ENCODE data around the gene CNFN.

CNFN gene

GRCh38 chr19:42401365-42402303 lies 11.5 kb upstream of the CNFN start:
- TF ChIP-seq PPARA (CRISPR knock-in tag; IDR thresholded peaks at IDR 0.05; ENCODE audit: borderline replicate concordance) (no peak), SNAI2 (CRISPR knock-in tag; IDR thresholded peaks at IDR 0.05) (no peak), TCF4 (CRISPR knock-in tag; IDR thresholded peaks at IDR 0.05; ENCODE audit: borderline replicate concordance) (no peak), CSDC2 (CRISPR knock-in tag; IDR thresholded peaks at IDR 0.05) (no peak), ZC3H10 (CRISPR knock-in tag; IDR thresholded peaks at IDR 0.05) (no peak), ZFP30 (CRISPR knock-in tag; IDR thresholded peaks at IDR 0.05) (no peak), ZNF565 (CRISPR knock-in tag; conservative IDR thresholded peaks at IDR 0.05; ENCODE audit: low read depth) (no peak), ZFP3 (CRISPR knock-in tag; IDR thresholded peaks at IDR 0.05) (no peak), ARNTL (CRISPR knock-in tag; IDR thresholded peaks at IDR 0.05; ENCODE audit: borderline replicate concordance, low read depth) (no peak), OSR1 (CRISPR knock-in tag; IDR thresholded peaks at IDR 0.05) (no peak), TOX (CRISPR knock-in tag; IDR thresholded peaks at IDR 0.05; ENCODE audit: borderline replicate concordance) (no peak), CREB5 (CRISPR knock-in tag; IDR thresholded peaks at IDR 0.05; ENCODE audit: low read depth) (no peak), GLIS3 (CRISPR knock-in tag; IDR thresholded peaks at IDR 0.05) (no peak), BACH2 (CRISPR knock-in tag; IDR thresholded peaks at IDR 0.05; ENCODE audit: borderline replicate concordance) (no peak), ISL1 (CRISPR knock-in tag; IDR thresholded peaks at IDR 0.05) (no peak), CSRNP3 (CRISPR knock-in tag; IDR thresholded peaks at IDR 0.05) (no peak), ESRRG (CRISPR knock-in tag; IDR thresholded peaks at IDR 0.05) (no peak)
- TF ChIP-seq, protein P1, sequence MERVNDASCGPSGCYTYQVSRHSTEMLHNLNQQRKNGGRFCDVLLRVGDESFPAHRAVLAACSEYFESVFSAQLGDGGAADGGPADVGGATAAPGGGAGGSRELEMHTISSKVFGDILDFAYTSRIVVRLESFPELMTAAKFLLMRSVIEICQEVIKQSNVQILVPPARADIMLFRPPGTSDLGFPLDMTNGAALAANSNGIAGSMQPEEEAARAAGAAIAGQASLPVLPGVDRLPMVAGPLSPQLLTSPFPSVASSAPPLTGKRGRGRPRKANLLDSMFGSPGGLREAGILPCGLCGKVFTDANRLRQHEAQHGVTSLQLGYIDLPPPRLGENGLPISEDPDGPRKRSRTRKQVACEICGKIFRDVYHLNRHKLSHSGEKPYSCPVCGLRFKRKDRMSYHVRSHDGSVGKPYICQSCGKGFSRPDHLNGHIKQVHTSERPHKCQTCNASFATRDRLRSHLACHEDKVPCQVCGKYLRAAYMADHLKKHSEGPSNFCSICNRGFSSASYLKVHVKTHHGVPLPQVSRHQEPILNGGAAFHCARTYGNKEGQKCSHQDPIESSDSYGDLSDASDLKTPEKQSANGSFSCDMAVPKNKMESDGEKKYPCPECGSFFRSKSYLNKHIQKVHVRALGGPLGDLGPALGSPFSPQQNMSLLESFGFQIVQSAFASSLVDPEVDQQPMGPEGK (CRISPR knock-in tag; IDR thresholded peaks at IDR 0.05; ENCODE audit: borderline replicate concordance), result no peak
- TF ChIP-seq, protein P2, sequence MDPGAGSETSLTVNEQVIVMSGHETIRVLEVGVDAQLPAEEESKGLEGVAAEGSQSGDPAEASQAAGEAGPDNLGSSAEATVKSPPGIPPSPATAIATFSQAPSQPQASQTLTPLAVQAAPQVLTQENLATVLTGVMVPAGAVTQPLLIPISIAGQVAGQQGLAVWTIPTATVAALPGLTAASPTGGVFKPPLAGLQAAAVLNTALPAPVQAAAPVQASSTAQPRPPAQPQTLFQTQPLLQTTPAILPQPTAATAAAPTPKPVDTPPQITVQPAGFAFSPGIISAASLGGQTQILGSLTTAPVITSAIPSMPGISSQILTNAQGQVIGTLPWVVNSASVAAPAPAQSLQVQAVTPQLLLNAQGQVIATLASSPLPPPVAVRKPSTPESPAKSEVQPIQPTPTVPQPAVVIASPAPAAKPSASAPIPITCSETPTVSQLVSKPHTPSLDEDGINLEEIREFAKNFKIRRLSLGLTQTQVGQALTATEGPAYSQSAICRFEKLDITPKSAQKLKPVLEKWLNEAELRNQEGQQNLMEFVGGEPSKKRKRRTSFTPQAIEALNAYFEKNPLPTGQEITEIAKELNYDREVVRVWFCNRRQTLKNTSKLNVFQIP (CRISPR knock-in tag; IDR thresholded peaks at IDR 0.05; ENCODE audit: borderline replicate concordance, low read depth), result no peak
- peak; percentile 68 for ATAC-seq

- TF ChIP-seq CREB5 (CRISPR knock-in tag; IDR thresholded peaks at IDR 0.05; ENCODE audit: low read depth), result no peak
- TF ChIP-seq GLIS3 (CRISPR knock-in tag; IDR thresholded peaks at IDR 0.05), result no peak
- no peak for TF ChIP-seq RARB (CRISPR knock-in tag; IDR thresholded peaks at IDR 0.05)
- no peak for TF ChIP-seq TCF4 (CRISPR knock-in tag; IDR thresholded peaks at IDR 0.05; ENCODE audit: borderline replicate concordance)
- TF ChIP-seq ZFP30 (CRISPR knock-in tag; IDR thresholded peaks at IDR 0.05), result no peak
- no peak for TF ChIP-seq TOX (CRISPR knock-in tag; IDR thresholded peaks at IDR 0.05; ENCODE audit: borderline replicate concordance)
- TF ChIP-seq ZNF70 (CRISPR knock-in tag; IDR thresholded peaks at IDR 0.05), result no peak
- no peak for TF ChIP-seq ZC3H10 (CRISPR knock-in tag; IDR thresholded peaks at IDR 0.05)
- TF ChIP-seq, protein P2 (CRISPR knock-in tag; IDR thresholded peaks at IDR 0.05; ENCODE audit: borderline replicate concordance, low read depth), result no peak
- no peak for TF ChIP-seq OSR1 (CRISPR knock-in tag; IDR thresholded peaks at IDR 0.05)
- TF ChIP-seq ESRRG (CRISPR knock-in tag; IDR thresholded peaks at IDR 0.05), result no peak
- TF ChIP-seq, protein P1 (CRISPR knock-in tag; IDR thresholded peaks at IDR 0.05; ENCODE audit: borderline replicate concordance), result no peak
- no peak for TF ChIP-seq ISL1 (CRISPR knock-in tag; IDR thresholded peaks at IDR 0.05)
- TF ChIP-seq BACH2 (CRISPR knock-in tag; IDR thresholded peaks at IDR 0.05; ENCODE audit: borderline replicate concordance), result no peak
- no peak for TF ChIP-seq PPARA (CRISPR knock-in tag; IDR thresholded peaks at IDR 0.05; ENCODE audit: borderline replicate concordance)
- no peak for TF ChIP-seq ZFP3 (CRISPR knock-in tag; IDR thresholded peaks at IDR 0.05)
- ATAC-seq, result no peak
Observed at GRCh38 chr19:42400404-42400803, 10.3 kb upstream of the CNFN start.
